Measurements from ENCODE around the gene DRD4.

DNA sequence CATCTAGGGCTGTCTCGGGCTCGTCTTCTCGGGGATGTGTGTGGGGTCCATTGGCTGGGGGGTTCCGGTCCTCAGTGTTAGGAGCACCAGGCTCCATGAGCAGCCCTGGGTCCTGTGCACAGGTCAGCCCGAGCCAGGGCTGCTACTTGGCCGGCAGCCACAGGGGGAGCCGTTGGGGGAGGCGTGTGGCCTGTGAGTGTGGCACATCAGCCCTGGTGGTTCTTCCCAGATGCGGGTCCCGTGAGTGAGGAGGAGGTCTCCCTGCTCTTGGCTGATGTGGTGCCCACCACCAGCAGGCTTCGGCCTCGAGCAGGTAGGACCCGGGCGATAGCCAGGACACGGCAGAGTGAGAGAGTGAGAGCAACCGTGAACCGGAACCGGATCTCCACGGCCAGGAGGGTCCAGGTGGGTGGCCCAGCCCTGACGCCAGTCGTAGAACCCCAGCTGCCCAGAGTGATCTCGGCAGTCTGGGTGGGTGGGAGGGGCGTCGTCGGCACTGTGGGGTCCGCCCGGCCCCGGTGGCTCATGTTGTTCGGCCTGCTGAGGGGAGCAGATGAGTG lies 39.8 kb upstream of the DRD4 start:
- TF ChIP-seq, protein P1, sequence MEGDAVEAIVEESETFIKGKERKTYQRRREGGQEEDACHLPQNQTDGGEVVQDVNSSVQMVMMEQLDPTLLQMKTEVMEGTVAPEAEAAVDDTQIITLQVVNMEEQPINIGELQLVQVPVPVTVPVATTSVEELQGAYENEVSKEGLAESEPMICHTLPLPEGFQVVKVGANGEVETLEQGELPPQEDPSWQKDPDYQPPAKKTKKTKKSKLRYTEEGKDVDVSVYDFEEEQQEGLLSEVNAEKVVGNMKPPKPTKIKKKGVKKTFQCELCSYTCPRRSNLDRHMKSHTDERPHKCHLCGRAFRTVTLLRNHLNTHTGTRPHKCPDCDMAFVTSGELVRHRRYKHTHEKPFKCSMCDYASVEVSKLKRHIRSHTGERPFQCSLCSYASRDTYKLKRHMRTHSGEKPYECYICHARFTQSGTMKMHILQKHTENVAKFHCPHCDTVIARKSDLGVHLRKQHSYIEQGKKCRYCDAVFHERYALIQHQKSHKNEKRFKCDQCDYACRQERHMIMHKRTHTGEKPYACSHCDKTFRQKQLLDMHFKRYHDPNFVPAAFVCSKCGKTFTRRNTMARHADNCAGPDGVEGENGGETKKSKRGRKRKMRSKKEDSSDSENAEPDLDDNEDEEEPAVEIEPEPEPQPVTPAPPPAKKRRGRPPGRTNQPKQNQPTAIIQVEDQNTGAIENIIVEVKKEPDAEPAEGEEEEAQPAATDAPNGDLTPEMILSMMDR (IDR thresholded peaks at IDR 0.05): peak; percentile 44
- no peak for TF ChIP-seq EZH2 (IDR thresholded peaks at IDR 0.05)
